ENCODE data around the gene SAE1. TPM values are rescaled to one million over a fixed set of nuclear protein-coding genes. Genes with fewer than 3 reads are reported as not detected.

The SAE1 gene
- polyA plus RNA-seq, 2 of the 4 experiments (the other 2 are of a cell fraction), result 206 to 249 TPM

DNA sequence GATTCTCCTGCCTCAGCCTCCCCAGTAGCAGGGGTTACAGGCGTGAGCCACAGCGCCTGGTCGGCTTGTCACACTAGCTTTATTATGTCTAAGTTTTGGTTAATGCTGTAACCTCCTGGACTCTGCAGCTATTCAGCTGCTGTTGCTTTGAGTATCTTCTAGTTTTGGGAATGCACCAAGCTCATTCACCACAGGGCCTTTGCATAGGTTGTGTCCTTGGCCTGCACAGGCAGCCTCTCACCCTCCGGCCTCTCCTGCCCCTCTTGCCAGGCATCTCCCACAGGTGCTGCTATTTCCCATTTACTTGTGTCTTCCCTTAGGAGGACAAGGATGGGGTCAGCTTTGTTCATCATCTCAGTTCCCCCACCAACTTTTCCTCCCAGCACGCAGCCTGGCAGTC, 123.3 kb downstream of the SAE1 start:
- H3K27ac ChIP-seq, result peak overlapping the region; percentile 37 to 74; a peak in 4 of 6 replicates

DNA sequence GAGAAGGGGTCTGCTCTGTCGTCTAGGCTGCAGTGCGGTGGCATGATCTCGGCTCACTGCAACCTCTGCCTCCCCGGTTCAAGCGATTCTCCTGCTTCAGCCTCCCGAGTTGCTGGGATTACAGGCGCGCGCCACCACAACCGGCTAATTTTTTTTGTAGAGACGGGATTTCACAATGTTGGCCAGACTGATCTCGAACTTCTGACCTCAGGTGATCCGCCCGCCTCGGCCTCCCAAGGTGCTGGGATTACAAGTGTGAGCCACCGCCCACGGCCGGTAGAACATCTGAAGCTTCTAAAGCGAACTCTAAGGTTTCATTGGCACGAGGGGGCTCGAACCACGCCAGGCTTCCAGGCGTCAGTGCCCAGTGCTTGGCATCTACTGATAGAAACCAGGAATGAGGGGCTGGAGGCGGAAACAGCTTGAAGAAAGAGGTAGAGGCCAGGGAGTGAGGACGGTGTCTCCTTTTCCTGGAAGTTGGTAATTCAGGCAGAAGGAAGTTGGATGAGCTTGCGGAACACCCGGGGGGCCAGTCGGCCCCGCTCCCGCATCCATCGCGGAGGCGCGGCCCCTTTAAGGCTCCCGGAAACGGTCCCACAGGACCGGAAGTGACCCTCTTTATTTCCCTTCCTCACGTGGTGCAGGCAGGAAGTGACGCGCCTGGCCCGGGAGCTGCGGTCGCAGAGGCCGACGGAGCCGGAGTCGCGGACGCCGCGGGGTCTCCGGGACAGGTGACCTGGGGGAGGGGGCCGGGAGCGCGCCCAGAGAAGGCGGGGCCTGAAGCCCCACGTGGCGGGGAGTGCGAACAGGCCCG, 125.5 kb downstream of the SAE1 start, which contains the start of gene CCDC9:
Gene CCDC9, plus strand, starts transcription at position 647 of the 814 bp plus-strand sequence. CDS start 1,876 bp downstream, outside the sequence.
- POLR2A ChIA-PET, result interaction anchor here (0.6 to 5.8 kb wide), 25 partner anchors 9 to 1748 kb away, joined by 3 to 77 read pairs (median 4); partner anchors contain the start of genes DHX34, INAFM1, SAE1 and ZC3H4
- ATAC-seq, result peak; percentile 81 to 84
- WGBS (ENCODE audit: missing lambda C conversion rate), result 16% methylated on average over 41 of the region's 60 CpGs
- H3K4me2 ChIP-seq, result peak within 1 kb of the TSS; percentile 91
- H3K9me3 ChIP-seq, result no peaks in the 10 kb centered on the region
- DNase-seq (ENCODE audit: low read depth in 1 of 2, low spot score in 1 of 2), result peak; percentile 99
- H3K27ac ChIP-seq, result peak within 1 kb of the TSS; percentile 91 to 92
- H3K4me1 ChIP-seq, result peaks cover 31% of the 10 kb centered on the region
- peak within 1 kb of the TSS; percentile 61 for H3K4me3 ChIP-seq
- CTCF ChIA-PET, result interaction anchor here (0.8 to 16.0 kb wide), 12 partner anchors 10 to 415 kb away, joined by 3 to 893 read pairs (median 4); no protein-coding TSS in a partner anchor
- FAIRE-seq, result peak; percentile 94
- TF ChIP-seq EP300 (IDR thresholded peaks at IDR 0.05) (0 out of 5 replicates have a peak, but pooled peaks of 1 of the 2 experiments have one; percentile 6), JUNB (IDR thresholded peaks at IDR 0.05) (no peak), NR3C1 (IDR thresholded peaks at IDR 0.05) (no peak), ELK1 (IDR thresholded peaks at IDR 0.05; ENCODE audit: low read depth, low read length) (0 out of 2 replicates have a peak, but pooled peaks have one; percentile 64), PBX3 (IDR thresholded peaks at IDR 0.05) (no peak), ZNF302 (CRISPR knock-in tag; IDR thresholded peaks at IDR 0.05) (no peak), TP53 (CRISPR knock-in tag; IDR thresholded peaks at IDR 0.05) (peak; percentile 79; the same call in 1 of the 2 replicates), EHF (CRISPR knock-in tag; IDR thresholded peaks at IDR 0.05) (no peak; the same call in 1 of the 2 replicates), JUN (IDR thresholded peaks at IDR 0.05) (peak in 1 of 2 experiments; percentile 91), CEBPB (IDR thresholded peaks at IDR 0.05) (peak in 1 of 2 experiments; percentile 57; a peak in 2 of 4 replicates), MAZ (IDR thresholded peaks at IDR 0.05; ENCODE audit: borderline replicate concordance, low read depth, low read length) (0 out of 2 replicates have a peak, but pooled peaks have one; percentile 9), HEYL (CRISPR knock-in tag; IDR thresholded peaks at IDR 0.05) (no peak), SMC3 (IDR thresholded peaks at IDR 0.05) (no peak), KDM1A (IDR thresholded peaks at IDR 0.05; ENCODE audit: low read depth) (no peak), RNF2 (IDR thresholded peaks at IDR 0.05; ENCODE audit: borderline replicate concordance, low read depth) (no peak), BCL3 (IDR thresholded peaks at IDR 0.05) (peak; percentile 84; the same call in 2 of the 3 replicates), TFCP2L1 (CRISPR knock-in tag; IDR thresholded peaks at IDR 0.05) (no peak), NFE2L2 (conservative IDR thresholded peaks at IDR 0.05; ENCODE audit: low read length) (peak; percentile 11; the same call in 1 of the 2 replicates)
- TF ChIP-seq, protein P1, sequence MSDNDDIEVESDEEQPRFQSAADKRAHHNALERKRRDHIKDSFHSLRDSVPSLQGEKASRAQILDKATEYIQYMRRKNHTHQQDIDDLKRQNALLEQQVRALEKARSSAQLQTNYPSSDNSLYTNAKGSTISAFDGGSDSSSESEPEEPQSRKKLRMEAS (IDR thresholded peaks at IDR 0.05), result peak; percentile 95
- TF ChIP-seq, protein P2, sequence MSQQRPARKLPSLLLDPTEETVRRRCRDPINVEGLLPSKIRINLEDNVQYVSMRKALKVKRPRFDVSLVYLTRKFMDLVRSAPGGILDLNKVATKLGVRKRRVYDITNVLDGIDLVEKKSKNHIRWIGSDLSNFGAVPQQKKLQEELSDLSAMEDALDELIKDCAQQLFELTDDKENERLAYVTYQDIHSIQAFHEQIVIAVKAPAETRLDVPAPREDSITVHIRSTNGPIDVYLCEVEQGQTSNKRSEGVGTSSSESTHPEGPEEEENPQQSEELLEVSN (IDR thresholded peaks at IDR 0.05; ENCODE audit: borderline replicate concordance, low read depth), result peak; percentile 37; the same call in 1 of the 2 replicates

More for the DNA sequence above, 123.3 kb downstream of the SAE1 start:
- CTCF ChIA-PET, result interaction anchor here (0.5 to 16.0 kb wide), 7 partner anchors 8 to 240 kb away, joined by 3 to 893 read pairs (median 4); no protein-coding TSS in a partner anchor
- Histone ChIP-seq H3K4me2 (peak overlapping the region; percentile 45), H3K9me3 (no peaks in the 10 kb centered on the region), H3K4me1 (peaks cover 40% of the 10 kb centered on the region), H3K4me3 (no peak overlapping the region)
- DNase-seq (ENCODE audit: low read depth in 1 of 2, low spot score in 1 of 2) (no peak), FAIRE-seq (no peak), ATAC-seq (no peak)
- 93% methylated on average over 5 of the region's 5 CpGs for WGBS (ENCODE audit: missing lambda C conversion rate)
- TF ChIP-seq TFCP2L1 (CRISPR knock-in tag; IDR thresholded peaks at IDR 0.05), result no peak
- TF ChIP-seq NPAS2 (CRISPR knock-in tag; IDR thresholded peaks at IDR 0.05; ENCODE audit: borderline replicate concordance), result no peak
- no peak for TF ChIP-seq TP53 (CRISPR knock-in tag; IDR thresholded peaks at IDR 0.05)
- TF ChIP-seq HOXB5 (CRISPR knock-in tag; IDR thresholded peaks at IDR 0.05), result no peak
- no peak for TF ChIP-seq HEYL (CRISPR knock-in tag; IDR thresholded peaks at IDR 0.05)
- no peak for TF ChIP-seq CEBPB (IDR thresholded peaks at IDR 0.05)
- TF ChIP-seq GATA3 (IDR thresholded peaks at IDR 0.05; ENCODE audit: borderline replicate concordance), result no peak
- TF ChIP-seq JUN (IDR thresholded peaks at IDR 0.05), result no peak
- TF ChIP-seq HOXA7 (CRISPR knock-in tag; IDR thresholded peaks at IDR 0.05), result no peak
- TF ChIP-seq JUNB (IDR thresholded peaks at IDR 0.05), result no peak
- no peak for TF ChIP-seq MYC (IDR thresholded peaks at IDR 0.05; ENCODE audit: borderline replicate concordance, low read length)
- TF ChIP-seq FOSB (CRISPR knock-in tag; IDR thresholded peaks at IDR 0.05), result no peak
- TF ChIP-seq, protein P3, sequence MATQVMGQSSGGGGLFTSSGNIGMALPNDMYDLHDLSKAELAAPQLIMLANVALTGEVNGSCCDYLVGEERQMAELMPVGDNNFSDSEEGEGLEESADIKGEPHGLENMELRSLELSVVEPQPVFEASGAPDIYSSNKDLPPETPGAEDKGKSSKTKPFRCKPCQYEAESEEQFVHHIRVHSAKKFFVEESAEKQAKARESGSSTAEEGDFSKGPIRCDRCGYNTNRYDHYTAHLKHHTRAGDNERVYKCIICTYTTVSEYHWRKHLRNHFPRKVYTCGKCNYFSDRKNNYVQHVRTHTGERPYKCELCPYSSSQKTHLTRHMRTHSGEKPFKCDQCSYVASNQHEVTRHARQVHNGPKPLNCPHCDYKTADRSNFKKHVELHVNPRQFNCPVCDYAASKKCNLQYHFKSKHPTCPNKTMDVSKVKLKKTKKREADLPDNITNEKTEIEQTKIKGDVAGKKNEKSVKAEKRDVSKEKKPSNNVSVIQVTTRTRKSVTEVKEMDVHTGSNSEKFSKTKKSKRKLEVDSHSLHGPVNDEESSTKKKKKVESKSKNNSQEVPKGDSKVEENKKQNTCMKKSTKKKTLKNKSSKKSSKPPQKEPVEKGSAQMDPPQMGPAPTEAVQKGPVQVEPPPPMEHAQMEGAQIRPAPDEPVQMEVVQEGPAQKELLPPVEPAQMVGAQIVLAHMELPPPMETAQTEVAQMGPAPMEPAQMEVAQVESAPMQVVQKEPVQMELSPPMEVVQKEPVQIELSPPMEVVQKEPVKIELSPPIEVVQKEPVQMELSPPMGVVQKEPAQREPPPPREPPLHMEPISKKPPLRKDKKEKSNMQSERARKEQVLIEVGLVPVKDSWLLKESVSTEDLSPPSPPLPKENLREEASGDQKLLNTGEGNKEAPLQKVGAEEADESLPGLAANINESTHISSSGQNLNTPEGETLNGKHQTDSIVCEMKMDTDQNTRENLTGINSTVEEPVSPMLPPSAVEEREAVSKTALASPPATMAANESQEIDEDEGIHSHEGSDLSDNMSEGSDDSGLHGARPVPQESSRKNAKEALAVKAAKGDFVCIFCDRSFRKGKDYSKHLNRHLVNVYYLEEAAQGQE (IDR thresholded peaks at IDR 0.05), result no peak
- TF ChIP-seq SMC3 (IDR thresholded peaks at IDR 0.05), result no peak
- TF ChIP-seq CBX2 (IDR thresholded peaks at IDR 0.05; ENCODE audit: borderline replicate concordance, low read depth), result no peak
- POLR2A ChIA-PET, result interaction anchor here (0.9 to 5.8 kb wide), 2 partner anchors 10 to 20 kb away, joined by 3 to 57 read pairs; no protein-coding TSS in a partner anchor
